Endometrium (tissue), 2 donors: Measurements from ENCODE around the gene ASPA.
"Not testable (repeated sequence)": the region's sequence is repeated elsewhere in the genome, so short reads cannot be mapped to it uniquely, and the experiment has no call there.

Source experiments
- FAIRE-seq: peaks from 2 replicates; lab custom pipeline; 2012; peaks lifted over from hg19 to GRCh38; lab: Jason Lieb, UNC
- donor health status: control.
- donor health status: control.

Gene ASPA

GRCh38 chr17:3475812-3476610 lies at the start of gene ASPA:
TSS of gene ASPA (plus strand) at chr17:3475997. CDS start at chr17:3476160, 163 bp downstream.
- FAIRE-seq = peak; percentile 94

GRCh38 chr17:3433215-3433614 lies 42.6 kb upstream of the ASPA start:
- FAIRE-seq = not testable (repeated sequence)

DNA sequence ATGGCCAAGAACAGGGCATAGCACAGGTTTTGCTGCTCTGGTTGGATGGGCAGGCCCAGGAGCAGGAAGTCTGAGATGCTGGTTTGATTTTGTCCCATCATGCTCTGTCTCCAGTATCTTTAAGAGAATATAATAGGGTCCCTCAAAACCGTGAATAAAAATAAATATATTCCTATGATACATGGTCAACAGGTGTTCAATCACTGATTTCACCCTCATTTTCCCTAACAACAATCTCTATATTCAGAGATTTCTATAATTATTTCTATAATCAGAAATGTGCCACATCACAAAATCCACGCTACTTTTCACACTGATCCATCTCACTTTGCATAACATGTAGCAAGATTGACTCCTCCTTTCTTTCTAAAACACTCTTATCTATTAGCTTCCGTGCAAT lies 42.1 kb upstream of the ASPA start, which contains the start of gene OR1E2:
TSS of gene OR1E2 (minus strand) at position 101 of the 400 bp plus-strand sequence. CDS start at position 101, 0 bp downstream.
- FAIRE-seq = no peak

- FAIRE-seq = no peak
Observed at GRCh38 chr17:3438368-3438767, 37.4 kb upstream of the ASPA start.

DNA sequence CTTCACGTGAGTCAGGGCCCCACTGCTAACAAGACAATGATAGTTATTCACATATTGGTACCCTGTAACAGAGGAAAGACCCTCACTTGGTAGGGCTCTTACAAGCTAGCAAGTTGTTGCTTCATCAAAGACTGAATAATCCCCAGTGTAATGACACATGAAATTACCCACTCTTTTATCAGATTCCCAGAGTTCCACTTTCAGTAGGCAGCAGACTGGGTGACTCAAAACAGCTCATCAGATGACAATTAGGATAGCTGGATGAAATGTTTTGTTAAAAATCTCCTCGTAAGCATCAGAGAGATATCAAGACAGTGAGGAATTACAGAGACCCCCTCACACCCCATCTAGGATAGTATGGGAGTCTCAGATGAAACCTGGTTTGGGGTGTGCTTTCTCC lies 35.3 kb upstream of the ASPA start:
- FAIRE-seq = no peak

DNA sequence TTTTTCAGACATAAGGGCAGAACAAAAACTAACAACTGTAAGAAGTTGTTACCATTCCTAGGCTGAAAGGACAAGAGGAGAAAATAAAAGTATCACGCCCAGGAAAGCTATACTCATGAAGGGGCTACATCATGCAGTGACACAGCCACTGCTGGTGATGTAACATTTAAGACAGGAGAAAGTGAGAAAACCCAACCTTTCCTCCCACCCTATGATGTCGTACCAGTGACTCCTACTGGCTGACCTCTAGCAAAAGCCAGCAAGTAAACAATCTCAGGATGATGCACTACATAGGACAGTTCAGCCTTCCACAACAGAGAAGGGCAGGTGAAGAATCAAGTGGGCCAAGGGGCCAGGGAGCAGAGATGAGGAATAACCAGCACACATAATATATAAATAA lies 28.2 kb upstream of the ASPA start:
- no peak for FAIRE-seq

- FAIRE-seq = no peak
Observed at GRCh38 chr17:3448059-3448665, 27.6 kb upstream of the ASPA start.

DNA sequence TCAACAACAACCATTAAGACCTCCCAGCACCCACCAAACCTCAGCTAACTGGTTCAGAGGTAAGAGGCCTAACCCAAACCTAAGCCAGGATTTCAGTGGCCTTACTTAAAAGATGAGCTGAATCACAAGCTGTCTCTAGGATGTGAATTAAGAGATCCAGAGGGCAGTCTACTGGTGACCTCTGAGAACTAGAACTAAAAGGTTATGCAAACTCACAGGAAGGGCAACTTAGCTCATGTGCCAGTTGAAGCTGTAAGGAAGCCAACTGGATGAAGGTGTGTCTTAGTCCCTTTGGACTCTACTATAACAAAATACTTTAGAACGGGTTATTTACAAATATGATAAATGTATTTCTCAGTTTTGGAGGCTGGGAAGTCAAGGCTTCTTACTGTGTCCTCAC lies 9.4 kb upstream of the ASPA start:
- not testable (repeated sequence) for FAIRE-seq

DNA sequence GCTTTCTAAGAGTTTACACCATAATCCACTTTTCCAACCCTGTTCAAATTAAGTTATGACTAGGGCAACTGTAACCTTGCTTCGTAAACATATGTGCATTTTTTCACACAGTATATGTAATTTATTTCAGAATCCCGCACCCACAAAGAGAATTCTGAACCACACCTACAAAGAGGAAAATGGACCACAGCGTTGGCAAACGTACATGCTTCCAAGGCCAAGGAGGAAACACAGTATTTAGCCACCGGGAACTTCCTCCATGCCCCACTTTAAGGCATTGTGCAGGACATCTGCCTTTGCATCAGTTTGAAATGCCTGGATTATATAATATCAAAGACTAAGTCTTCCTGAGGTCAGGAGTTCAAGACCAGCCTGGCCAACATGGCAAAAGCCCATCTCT lies 6.3 kb upstream of the ASPA start:
- no peak for FAIRE-seq

DNA sequence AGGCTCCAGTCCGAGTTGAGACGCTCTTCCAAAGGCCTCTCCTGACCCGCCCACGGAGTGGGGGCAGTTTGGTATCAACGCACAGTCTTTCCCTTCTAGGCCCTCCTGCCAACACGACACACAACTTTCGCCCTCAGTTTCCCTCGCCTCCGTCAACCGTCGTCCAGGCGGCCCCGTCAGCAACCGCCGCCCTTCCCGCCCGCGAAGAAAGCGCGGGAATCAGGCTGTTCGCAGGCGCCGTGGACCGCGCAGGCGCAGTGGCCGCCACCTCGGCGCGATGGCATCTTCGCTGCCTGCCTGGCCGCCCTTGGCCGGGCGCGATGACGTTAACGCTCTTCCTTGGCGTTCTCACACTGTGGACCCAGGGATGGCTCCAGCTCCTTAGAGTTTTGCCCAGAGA lies 4.2 kb upstream of the ASPA start, which contains the start of gene SPATA22:
TSS of gene SPATA22 (minus strand) at position 221 of the 400 bp plus-strand sequence. CDS start 2,494 bp downstream, outside the sequence.
- no peak for FAIRE-seq

DNA sequence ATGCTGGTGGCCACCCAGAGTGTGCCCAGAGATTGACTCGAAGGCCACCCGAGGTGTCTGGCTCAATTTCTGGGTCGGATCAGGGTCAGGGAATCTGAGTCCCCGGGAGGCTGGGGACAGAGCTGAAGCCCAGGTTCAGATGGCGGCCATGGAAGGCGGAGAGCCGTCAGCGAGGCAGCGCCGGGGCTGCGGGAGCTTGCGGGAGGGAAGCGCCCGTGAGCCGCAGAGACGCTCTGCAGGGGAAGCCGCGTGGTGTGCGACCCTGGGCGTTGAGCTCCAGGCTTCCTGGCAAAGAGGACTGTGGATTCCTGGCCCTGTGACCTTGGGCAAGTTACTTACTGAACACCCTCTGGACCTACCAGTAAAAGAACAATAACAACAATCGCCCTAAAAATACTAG lies 3.7 kb upstream of the ASPA start:
- FAIRE-seq = no peak

GRCh38 chr17:3474212-3474611 lies 1.6 kb upstream of the ASPA start:
- no peak for FAIRE-seq

DNA sequence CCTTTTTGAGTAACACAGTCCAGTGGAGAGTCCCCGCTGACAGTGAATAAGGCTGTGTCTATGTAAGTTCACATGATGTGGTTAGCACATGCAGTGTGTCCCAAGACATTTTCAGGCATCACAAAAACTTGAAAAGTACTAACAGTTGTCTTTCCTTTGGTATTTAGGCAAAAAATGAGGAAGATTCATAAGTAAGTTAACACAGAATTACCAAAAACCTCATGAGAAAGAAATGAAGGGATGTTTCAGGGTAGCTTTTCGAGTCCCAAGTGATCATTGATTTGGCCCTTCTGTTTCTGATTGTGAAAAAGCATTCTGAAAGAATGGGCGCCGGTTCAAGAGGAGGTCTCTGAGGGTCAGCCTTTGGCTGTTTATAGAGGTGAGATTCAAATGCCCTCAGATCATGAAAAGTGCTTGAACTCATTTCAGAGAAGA lies 529 bp upstream of the ASPA start:
- FAIRE-seq = no peak

- no peak for FAIRE-seq
Observed at GRCh38 chr17:3479988-3480387, 4.2 kb downstream of the ASPA start.

DNA sequence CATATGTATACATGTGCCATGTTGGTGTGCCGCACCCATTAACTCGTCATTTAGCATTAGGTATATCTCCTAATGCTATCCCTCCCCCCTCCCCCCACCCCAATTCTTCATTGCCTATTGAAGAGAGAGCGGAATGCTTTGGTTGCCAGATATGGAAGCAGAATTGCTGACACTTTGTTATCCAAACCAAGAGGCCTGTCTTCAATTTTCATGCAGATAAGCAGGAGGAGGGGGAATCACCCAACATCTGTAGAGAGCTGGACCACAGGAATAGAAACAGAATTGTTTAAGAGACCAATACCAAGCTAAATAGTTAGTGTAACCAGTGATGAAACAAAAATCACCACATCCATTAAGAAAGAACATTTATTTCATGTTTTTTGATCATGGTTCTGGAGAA lies 7.1 kb downstream of the ASPA start:
- no peak for FAIRE-seq

GRCh38 chr17:3485481-3486068 lies 9.8 kb downstream of the ASPA start:
- no peak for FAIRE-seq

DNA sequence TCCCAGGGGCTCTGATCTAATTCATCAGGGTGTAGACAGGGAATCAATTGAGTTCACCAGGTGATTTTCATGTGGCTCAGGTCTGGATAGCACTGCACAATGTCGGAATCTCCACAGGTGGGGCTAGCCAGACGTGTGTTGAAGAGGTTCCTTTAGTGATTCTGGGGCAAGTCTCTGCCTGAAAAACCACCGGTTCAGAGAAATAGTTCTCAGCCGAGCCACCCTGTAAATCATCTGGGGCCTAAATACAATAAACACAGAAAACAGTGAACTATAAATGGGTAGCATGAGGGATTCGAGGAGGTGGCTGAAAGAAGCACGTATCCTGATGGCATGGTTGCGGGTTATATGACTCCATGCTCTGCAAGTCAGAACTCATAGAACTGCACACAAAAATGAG lies 21.3 kb downstream of the ASPA start:
- FAIRE-seq = no peak

GRCh38 chr17:3501344-3501743 lies 25.5 kb downstream of the ASPA start:
- no peak for FAIRE-seq

DNA sequence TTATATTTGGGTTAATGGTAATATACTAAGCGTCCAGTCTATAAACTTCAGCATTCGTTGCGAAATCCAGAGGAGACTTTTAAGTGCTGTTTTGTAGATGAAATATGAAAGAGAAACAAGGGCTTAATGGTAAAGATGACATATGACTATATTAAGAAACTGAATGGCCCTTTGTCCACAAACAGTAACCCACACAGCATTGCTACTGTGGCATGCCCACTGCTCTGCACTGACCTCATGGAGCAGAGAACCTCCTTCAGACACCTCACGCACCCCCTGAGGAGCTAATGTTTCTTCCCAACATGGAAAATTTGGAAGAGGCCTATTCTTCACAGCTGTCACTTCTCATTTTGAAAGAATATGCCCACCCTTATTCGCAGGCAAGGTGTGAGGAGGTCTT lies 26.7 kb downstream of the ASPA start:
- no peak for FAIRE-seq

DNA sequence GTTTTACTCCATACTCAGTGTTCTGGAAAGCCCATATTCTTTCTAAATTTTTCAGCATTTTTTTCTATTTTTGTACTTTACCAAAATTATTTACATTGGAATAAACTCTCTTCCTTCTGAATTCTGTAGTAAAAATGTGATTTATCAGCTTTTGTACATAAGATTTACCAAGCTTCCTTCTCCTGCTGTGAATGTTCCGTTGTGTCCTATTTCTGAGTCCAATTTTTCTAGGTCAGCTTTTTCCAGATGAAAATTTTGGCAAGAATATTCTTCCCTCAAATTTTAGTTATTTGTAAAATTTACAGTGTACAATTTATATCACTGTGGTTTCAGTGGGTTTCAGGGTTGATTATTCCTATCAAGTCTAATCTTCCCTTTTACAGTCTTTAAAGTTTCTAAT lies 27.5 kb downstream of the ASPA start:
- peak; percentile 61 for FAIRE-seq

GRCh38 chr17:3505008-3505407 lies 29.2 kb downstream of the ASPA start:
- no peak for FAIRE-seq

DNA sequence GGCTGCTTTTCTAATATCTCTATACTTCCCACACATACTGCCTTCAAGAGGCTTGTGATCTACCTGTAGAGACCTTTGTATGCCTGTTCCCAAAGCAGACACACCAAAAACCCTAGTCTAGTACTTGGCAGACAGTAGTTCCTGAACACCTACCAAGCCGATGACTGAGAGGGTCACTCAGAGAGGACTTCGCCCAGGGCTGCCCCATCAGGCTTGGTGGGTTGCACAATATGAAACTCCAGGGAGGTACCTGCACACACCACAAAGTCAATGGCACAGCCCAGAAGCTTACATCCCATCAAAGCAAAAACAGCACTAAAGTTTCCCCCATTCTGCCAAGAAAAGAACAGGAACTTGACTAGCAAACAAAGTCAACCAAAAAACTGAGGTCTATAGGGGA lies 30.3 kb downstream of the ASPA start:
- no peak for FAIRE-seq

DNA sequence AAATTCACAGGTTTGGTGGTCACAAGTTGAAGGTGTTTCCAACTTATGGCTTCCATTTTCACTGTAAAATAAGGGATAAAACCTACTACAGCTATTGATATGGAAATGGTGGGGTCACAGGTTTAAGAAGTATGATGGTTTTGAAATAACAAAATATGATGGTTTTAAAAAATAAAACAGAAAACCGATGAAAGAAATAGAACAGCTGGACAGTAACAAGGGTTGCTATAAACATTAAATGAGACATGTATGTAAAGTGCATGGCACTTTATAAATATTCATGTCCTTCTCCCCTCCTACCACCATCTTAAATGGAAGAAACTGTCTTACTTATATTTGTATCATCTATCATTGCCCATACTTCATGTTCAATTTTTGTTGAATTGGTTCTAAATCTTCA lies 31.3 kb downstream of the ASPA start:
- FAIRE-seq = no peak
